NCI-H1930 (cell line): Measurements from ENCODE around the gene CDC42EP1.
"Not testable (repeated sequence)": the region's sequence is repeated elsewhere in the genome, so short reads cannot be mapped to it uniquely, and the experiment has no call there.

ENCODE experiments used
- DNase-seq, 2 experiments: peaks; one replicate each; lab custom pipeline; 2025; lab: John Stamatoyannopoulos, UW

The CDC42EP1 gene

GRCh38 chr22:37534445-37534844 lies 25.8 kb upstream of the CDC42EP1 start:
- DNase-seq = no peak

GRCh38 chr22:37535159-37535558 lies 25.1 kb upstream of the CDC42EP1 start:
- no peak for DNase-seq

GRCh38 chr22:37538590-37539357 lies 21.5 kb upstream of the CDC42EP1 start:
- peak; percentile 74 to 83 for DNase-seq

- DNase-seq = not testable (repeated sequence)
Measured at GRCh38 chr22:37539790-37540189, 20.5 kb upstream of the CDC42EP1 start.

GRCh38 chr22:37542416-37542815 lies 17.9 kb upstream of the CDC42EP1 start:
- DNase-seq = not testable (repeated sequence)

- no peak for DNase-seq
Measured at GRCh38 chr22:37542959-37543358, 17.3 kb upstream of the CDC42EP1 start.

- DNase-seq = no peak
Measured at GRCh38 chr22:37544955-37545702, 15.2 kb upstream of the CDC42EP1 start.

- DNase-seq = no peak
Measured at GRCh38 chr22:37545703-37546436, 14.4 kb upstream of the CDC42EP1 start.

GRCh38 chr22:37546437-37547250 lies 13.6 kb upstream of the CDC42EP1 start:
- no peak for DNase-seq

- no peak for DNase-seq
Measured at GRCh38 chr22:37547251-37547741, 13.0 kb upstream of the CDC42EP1 start.

GRCh38 chr22:37549704-37550059 lies 10.6 kb upstream of the CDC42EP1 start:
- DNase-seq = no peak

- DNase-seq = not testable (repeated sequence)
Measured at GRCh38 chr22:37550921-37551320, 9.4 kb upstream of the CDC42EP1 start.

GRCh38 chr22:37551981-37552380 lies 8.3 kb upstream of the CDC42EP1 start:
- DNase-seq = no peak

- DNase-seq = no peak
Measured at GRCh38 chr22:37552524-37553163, 7.6 kb upstream of the CDC42EP1 start.

- DNase-seq = no peak
Measured at GRCh38 chr22:37553725-37554124, 6.6 kb upstream of the CDC42EP1 start.

GRCh38 chr22:37555029-37555428 lies 5.3 kb upstream of the CDC42EP1 start:
- no peak for DNase-seq

GRCh38 chr22:37556710-37557109 lies 3.6 kb upstream of the CDC42EP1 start:
- no peak for DNase-seq

- no peak for DNase-seq
Measured at GRCh38 chr22:37557321-37558001, 2.8 kb upstream of the CDC42EP1 start.

- DNase-seq = no peak
Measured at GRCh38 chr22:37558815-37559214, 1.5 kb upstream of the CDC42EP1 start.

- no peak for DNase-seq
Measured at GRCh38 chr22:37559521-37559900, 769 bp upstream of the CDC42EP1 start.
